Sigmoid colon (tissue), 7 donors: ENCODE measurements around the gene SGCD. TPM values are rescaled to one million over a fixed set of nuclear protein-coding genes. Genes with fewer than 3 reads are reported as not detected.
A peak's percentile ranks its signal among the peaks of the same experiment; 100 is the strongest.

Experiments
- DNase-seq: peaks from one replicate; pipeline ENCODE4 v3.0.0-alpha.2; 2019
- H3K27ac ChIP-seq, 4 donors: fragments of 200-600 bp; sonication (generic); one replicate each; pipeline ENCODE4 v1.5.1; 2016 to 2019; ENCODE audit warnings: mild to moderate bottlenecking in 1 of 4
- H3K27me3 ChIP-seq, 3 donors: fragments of 200-600 bp; sonication (generic); one replicate each; pipeline ENCODE4 v1.5.1; 2019; ENCODE audit warnings: mild to moderate bottlenecking in 1 of 3
- H3K36me3 ChIP-seq, 4 donors: fragments of 200-600 bp; sonication (generic); one replicate each; pipeline ENCODE4 v1.5.1; 2016 to 2019
- H3K4me1 ChIP-seq, 4 donors: fragments of 200-600 bp; sonication (generic); one replicate each; pipeline ENCODE4 v1.5.1; 2017 to 2019
- H3K4me3 ChIP-seq, 4 donors: fragments of 200-600 bp; sonication (generic); one replicate each; pipeline ENCODE4 v1.5.1; 2017 to 2019; ENCODE audit warnings: mild to moderate bottlenecking in 2 of 4, moderate library complexity in 1 of 4
- H3K9me3 ChIP-seq, 4 donors: fragments of 200-600 bp in 3 of 4; sonication (generic) in 3 of 4; one replicate each; pipeline versions ENCODE4 v1.5.1 to v1.6.1; 2013 to 2019
- CTCF ChIP-seq, 4 experiments: fragments of 450-650 bp in 3 of 4; fragments of 200-600 bp in 1 of 4; IDR thresholded peaks; one replicate each; pipeline ENCODE4 v1.5.1; 2016 to 2019; ENCODE audit warnings: antibody characterized with exemption in 4 of 4, mild to moderate bottlenecking in 3 of 4, moderate library complexity in 2 of 4
- EP300 ChIP-seq, 4 donors: sonication (generic); formaldehyde crosslinking; IDR thresholded peaks; one replicate each; pipeline ENCODE4 v1.6.1; 2017; ENCODE audit warnings: antibody characterized with exemption in 4 of 4
- POLR2A ChIP-seq, 2 donors: fragments of 450-650 bp; IDR thresholded peaks; one replicate each; pipeline ENCODE4 v1.6.1; 2016; ENCODE audit warnings: antibody characterized with exemption in 2 of 2, mild to moderate bottlenecking in 2 of 2, moderate library complexity in 2 of 2
- POLR2AphosphoS5 ChIP-seq, 4 donors: sonication (generic); formaldehyde crosslinking; IDR thresholded peaks; one replicate each; pipeline ENCODE4 v1.6.1; 2017; ENCODE audit warnings: antibody characterized with exemption in 4 of 4
- WGBS, 2 donors: extraction: QIAGEN DNeasy Blood & Tissue Kit; methylation state at CpG; one replicate each; pipeline ENCODE4 v1.1.7; 2013; 5-methylcytosine and 5-hydroxymethylcytosine counted together
- intact Hi-C: fragments of 100-400 bp; cut with DNase I; formaldehyde crosslinking; loops from one replicate; pipeline ENCODE4 v1.15.1; 2023
- polyA plus RNA-seq, 3 donors: library from polyadenylated mRNA; stranded (reverse); fragments of 200-250 nt; gene quantifications; one replicate each; pipeline ENCODE4 v1.2.3, GENCODE V29; 2013
- total RNA-seq, 4 donors: library from RNA; depleted of rRNA; stranded (reverse); fragments of >200 nt; gene quantifications; one replicate each; pipeline ENCODE4 v1.1.0, GENCODE V29; 2016
- donor health status: healthy with polysubstance abuse.
- donor health status: Bipolar disorder and iron deficiency.
- donor health status: healthy.

Gene SGCD
- total and polyA plus RNA-seq, 7 donors, result under 0.01 to 34.3 (median 8.2) TPM

GRCh38 chr5:156471893-156472292 is 144.9 kb downstream of the SGCD start:
- WGBS, 2 donors, result 85 to 91% methylated on average over 3 of the region's 3 CpGs
- H3K4me1 ChIP-seq, result peaks cover 0 to 40% (median 31%) of the 10 kb centered on the region in 4 donors
- no peak overlapping the region for H3K4me3 ChIP-seq
- no peak overlapping the region for H3K27ac ChIP-seq
- DNase-seq, result no peak
- no peaks in the 10 kb centered on the region for H3K27me3 ChIP-seq
- intact Hi-C loops, result no loop called here
- H3K36me3 ChIP-seq, result no peaks in the 10 kb centered on the region
- TF ChIP-seq POLR2A (IDR thresholded peaks at IDR 0.05) (no peak), POLR2AphosphoS5 (IDR thresholded peaks at IDR 0.05) (no peak), CTCF (IDR thresholded peaks at IDR 0.05) (no peak), EP300 (IDR thresholded peaks at IDR 0.05) (no peak)
- no peaks in the 10 kb centered on the region for H3K9me3 ChIP-seq

DNA sequence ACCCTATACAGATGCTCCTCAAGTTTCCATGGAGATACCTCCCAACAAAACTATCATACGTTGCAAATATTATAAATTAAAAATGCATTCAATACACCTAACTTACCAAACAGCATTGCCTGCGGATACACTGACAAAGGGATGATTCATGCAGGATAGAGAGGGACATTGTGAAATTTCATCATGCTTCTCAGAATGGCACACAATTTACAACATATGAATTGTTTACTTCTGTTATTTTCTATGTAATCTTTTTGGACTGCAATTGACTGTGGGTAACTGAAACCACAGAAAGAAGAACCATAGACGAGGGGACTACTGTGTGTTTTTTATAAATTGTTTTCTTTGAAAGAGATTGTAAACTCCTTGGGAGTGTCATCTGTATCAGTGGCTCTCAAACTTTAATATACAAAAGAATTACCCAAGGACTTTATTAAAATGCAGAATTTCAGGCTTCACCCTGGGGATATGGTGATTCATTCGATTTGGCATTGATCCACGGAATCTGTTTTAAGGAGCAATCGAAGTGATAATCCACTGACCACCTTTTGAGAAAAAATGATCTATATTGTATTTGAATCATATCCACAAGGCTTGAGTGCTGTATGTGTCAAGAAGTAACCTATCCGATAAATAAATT is 146.4 kb downstream of the SGCD start:
- TF ChIP-seq EP300 (IDR thresholded peaks at IDR 0.05) (no peak), POLR2AphosphoS5 (IDR thresholded peaks at IDR 0.05) (peak in 1 of 4 donors; percentile 26), CTCF (IDR thresholded peaks at IDR 0.05) (no peak)
- Histone ChIP-seq H3K36me3 (no peaks in the 10 kb centered on the region), H3K9me3 (no peaks in the 10 kb centered on the region), H3K4me3 (no peak overlapping the region), H3K4me1 (peaks cover 0 to 44% (median 31%) of the 10 kb centered on the region in 4 donors), H3K27ac (peak overlapping the region in 3 of 4 donors; percentile 49 to 71 (median 63)), H3K27me3 (no peaks in the 10 kb centered on the region)
- no peak for DNase-seq
- 58% methylated on average over 7 of the region's 7 CpGs for WGBS, 2 donors
- intact Hi-C loops, result no loop called here

DNA sequence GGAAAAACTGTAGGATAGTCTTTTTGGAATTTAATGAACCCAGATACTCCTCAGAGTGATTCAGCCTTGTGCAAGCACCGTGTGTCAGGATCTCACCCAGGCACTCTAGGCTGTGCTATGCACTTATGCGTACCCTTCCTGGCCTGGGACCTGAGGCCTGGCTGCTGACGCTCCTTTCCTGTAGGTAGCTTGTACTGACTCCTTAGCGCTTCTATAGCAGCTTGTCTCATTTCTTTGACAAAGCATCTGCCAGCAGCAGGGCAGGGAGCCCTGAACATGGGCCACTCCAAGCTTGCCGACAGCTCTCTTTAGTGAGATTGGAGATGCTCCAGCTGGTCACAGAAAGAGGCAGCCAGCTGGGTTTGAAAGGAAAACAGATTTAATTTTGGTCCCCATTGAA is 147.3 kb downstream of the SGCD start:
- H3K36me3 ChIP-seq, result no peaks in the 10 kb centered on the region
- no peaks in the 10 kb centered on the region for H3K27me3 ChIP-seq
- TF ChIP-seq CTCF (IDR thresholded peaks at IDR 0.05), result no peak
- no peak for TF ChIP-seq POLR2AphosphoS5 (IDR thresholded peaks at IDR 0.05)
- no peak for TF ChIP-seq EP300 (IDR thresholded peaks at IDR 0.05)
- no peak for TF ChIP-seq POLR2A (IDR thresholded peaks at IDR 0.05)
- no peak overlapping the region for H3K4me3 ChIP-seq
- 75% methylated on average over 5 of the region's 5 CpGs for WGBS, 2 donors
- peak; percentile 72 for DNase-seq
- H3K4me1 ChIP-seq, result peaks cover 0 to 44% (median 31%) of the 10 kb centered on the region in 4 donors
- H3K9me3 ChIP-seq, result no peaks in the 10 kb centered on the region
- H3K27ac ChIP-seq, result peak overlapping the region; percentile 42 to 71 (median 56)
- intact Hi-C loops, result loop anchor here (2.0 kb wide), 1 partner anchor 63 kb away; no protein-coding TSS in a partner anchor

- Histone ChIP-seq H3K4me1 (peaks cover 0 to 44% (median 31%) of the 10 kb centered on the region in 4 donors), H3K9me3 (no peaks in the 10 kb centered on the region), H3K27ac (peak overlapping the region; percentile 34 to 71 (median 56)), H3K27me3 (no peaks in the 10 kb centered on the region), H3K36me3 (no peaks in the 10 kb centered on the region), H3K4me3 (no peak overlapping the region)
- intact Hi-C loops, result loop anchor here (2.0 kb wide), 1 partner anchor 65 kb away; no protein-coding TSS in a partner anchor
- WGBS, 2 donors, result 33 to 37% methylated on average over 4 of the region's 4 CpGs
- peak in 3 of 4 donors; percentile 52 to 57 (median 52) for TF ChIP-seq POLR2AphosphoS5 (IDR thresholded peaks at IDR 0.05)
- TF ChIP-seq CTCF (IDR thresholded peaks at IDR 0.05), result no peak
- DNase-seq, result peak; percentile 84
Observed at GRCh38 chr5:156475182-156476157, 148.5 kb downstream of the SGCD start.
